Measurements from ENCODE around the gene CEACAM1.

Gene CEACAM1

DNA sequence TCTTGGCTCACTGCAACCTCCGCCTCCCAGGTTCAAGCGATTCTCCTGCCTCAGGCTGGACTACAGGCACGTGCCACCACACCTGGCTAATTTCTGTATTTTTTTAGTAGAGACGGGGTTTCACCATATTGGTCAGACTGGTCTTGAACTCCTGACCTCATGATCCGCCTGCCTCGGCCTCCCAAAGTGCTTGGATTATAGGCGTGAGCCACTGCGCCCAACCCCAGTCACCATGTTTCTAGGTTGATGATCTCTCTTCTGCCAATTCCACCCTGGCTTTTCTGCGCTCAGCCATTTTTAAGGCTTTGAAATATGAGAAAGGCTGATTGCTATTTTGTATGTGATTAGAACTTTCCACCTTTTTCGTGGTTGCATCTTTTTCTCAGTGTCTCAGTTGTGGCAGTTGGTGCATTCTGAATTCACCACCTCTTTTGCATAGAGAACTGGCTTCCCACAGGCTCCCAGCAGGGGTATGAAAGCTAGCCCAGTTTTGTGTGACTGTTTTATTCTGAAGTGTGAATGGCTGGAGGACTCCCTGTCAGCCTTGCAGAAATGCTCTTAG lies 15.5 kb downstream of the CEACAM1 start:
- H3K27me3 ChIP-seq (ENCODE audit: insufficient read depth, poor library complexity, severe bottlenecking), result no peaks in the 10 kb centered on the region
- DNase-seq (ENCODE audit: low read depth in 1 of 2, low spot score in 1 of 2), result no peak
- no peak overlapping the region for H3K27ac ChIP-seq (replicated peaks)
- H3K4me3 ChIP-seq (replicated peaks; ENCODE audit: insufficient read depth, low read length), result no peak overlapping the region
- TF ChIP-seq GABPA (IDR thresholded peaks at IDR 0.05; ENCODE audit: low read depth) (no peak), SPI1 (IDR thresholded peaks at IDR 0.05; ENCODE audit: borderline replicate concordance, low read depth) (no peak), POLR2AphosphoS5 (IDR thresholded peaks at IDR 0.05; ENCODE audit: low read depth) (no peak), CTCF (IDR thresholded peaks at IDR 0.05; ENCODE audit: insufficient read depth, low read length) (no peak)
- TF ChIP-seq, protein P1, sequence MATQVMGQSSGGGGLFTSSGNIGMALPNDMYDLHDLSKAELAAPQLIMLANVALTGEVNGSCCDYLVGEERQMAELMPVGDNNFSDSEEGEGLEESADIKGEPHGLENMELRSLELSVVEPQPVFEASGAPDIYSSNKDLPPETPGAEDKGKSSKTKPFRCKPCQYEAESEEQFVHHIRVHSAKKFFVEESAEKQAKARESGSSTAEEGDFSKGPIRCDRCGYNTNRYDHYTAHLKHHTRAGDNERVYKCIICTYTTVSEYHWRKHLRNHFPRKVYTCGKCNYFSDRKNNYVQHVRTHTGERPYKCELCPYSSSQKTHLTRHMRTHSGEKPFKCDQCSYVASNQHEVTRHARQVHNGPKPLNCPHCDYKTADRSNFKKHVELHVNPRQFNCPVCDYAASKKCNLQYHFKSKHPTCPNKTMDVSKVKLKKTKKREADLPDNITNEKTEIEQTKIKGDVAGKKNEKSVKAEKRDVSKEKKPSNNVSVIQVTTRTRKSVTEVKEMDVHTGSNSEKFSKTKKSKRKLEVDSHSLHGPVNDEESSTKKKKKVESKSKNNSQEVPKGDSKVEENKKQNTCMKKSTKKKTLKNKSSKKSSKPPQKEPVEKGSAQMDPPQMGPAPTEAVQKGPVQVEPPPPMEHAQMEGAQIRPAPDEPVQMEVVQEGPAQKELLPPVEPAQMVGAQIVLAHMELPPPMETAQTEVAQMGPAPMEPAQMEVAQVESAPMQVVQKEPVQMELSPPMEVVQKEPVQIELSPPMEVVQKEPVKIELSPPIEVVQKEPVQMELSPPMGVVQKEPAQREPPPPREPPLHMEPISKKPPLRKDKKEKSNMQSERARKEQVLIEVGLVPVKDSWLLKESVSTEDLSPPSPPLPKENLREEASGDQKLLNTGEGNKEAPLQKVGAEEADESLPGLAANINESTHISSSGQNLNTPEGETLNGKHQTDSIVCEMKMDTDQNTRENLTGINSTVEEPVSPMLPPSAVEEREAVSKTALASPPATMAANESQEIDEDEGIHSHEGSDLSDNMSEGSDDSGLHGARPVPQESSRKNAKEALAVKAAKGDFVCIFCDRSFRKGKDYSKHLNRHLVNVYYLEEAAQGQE (IDR thresholded peaks at IDR 0.05; ENCODE audit: insufficient replicate concordance, low read depth), result no peak

DNA sequence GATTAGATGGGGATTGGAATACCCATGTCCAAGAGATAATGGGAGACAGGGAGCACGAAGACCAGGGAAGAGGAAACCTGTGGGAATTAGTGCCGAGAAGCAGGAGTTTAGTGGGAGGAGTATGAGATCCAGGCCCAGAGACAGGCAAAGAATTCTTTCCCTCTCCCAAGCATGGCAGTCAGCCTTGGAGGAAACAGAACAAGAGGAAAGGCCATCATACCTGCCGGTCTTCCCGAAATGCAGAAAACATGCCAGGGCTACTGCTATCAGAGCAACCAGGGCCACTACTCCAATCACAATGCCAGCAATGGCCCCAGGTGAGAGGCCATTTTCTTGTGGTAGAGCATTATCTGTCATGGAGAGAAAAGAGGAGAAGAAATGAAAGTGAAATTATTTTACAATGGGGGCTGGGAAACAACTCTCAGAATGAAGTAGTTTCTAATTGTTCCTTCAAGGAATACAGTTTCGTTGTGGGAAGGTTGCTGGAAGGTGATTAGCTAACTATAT lies 16.1 kb downstream of the CEACAM1 start:
- H3K4me3 ChIP-seq (replicated peaks; ENCODE audit: insufficient read depth, low read length), result no peak overlapping the region
- H3K27me3 ChIP-seq (ENCODE audit: insufficient read depth, poor library complexity, severe bottlenecking), result no peaks in the 10 kb centered on the region
- DNase-seq (ENCODE audit: low read depth in 1 of 2, low spot score in 1 of 2), result no peak
- no peak overlapping the region for H3K27ac ChIP-seq (replicated peaks)
- TF ChIP-seq SPI1 (IDR thresholded peaks at IDR 0.05; ENCODE audit: borderline replicate concordance, low read depth) (no peak), GABPA (IDR thresholded peaks at IDR 0.05; ENCODE audit: low read depth) (no peak), POLR2AphosphoS5 (IDR thresholded peaks at IDR 0.05; ENCODE audit: low read depth) (no peak), CTCF (IDR thresholded peaks at IDR 0.05; ENCODE audit: insufficient read depth, low read length) (no peak)
- TF ChIP-seq, protein P1 (IDR thresholded peaks at IDR 0.05; ENCODE audit: insufficient replicate concordance, low read depth), result no peak

DNA sequence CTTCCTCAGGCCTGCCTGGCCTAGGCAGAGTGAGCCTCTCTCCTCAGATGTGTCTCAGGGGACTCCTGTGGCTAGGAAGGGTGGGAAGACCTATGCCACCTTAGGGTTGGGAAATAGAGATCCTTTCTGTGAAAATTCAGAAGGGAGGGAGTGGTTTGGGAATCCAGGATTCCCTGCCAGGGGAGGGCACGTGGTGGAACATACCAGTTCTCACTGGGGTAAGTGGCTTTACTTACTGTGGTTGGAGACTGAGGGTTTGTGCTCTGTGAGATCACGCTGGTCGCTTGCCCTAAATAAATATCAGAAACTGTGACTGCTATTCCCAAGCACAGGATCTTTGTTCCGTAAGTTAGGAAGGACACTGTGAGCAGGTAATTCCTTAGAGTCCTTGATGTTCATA lies 16.9 kb downstream of the CEACAM1 start:
- Histone ChIP-seq H3K27me3 (ENCODE audit: insufficient read depth, poor library complexity, severe bottlenecking) (no peaks in the 10 kb centered on the region), H3K27ac (replicated peaks) (no peak overlapping the region), H3K4me3 (replicated peaks; ENCODE audit: insufficient read depth, low read length) (no peak overlapping the region)
- TF ChIP-seq CTCF (IDR thresholded peaks at IDR 0.05; ENCODE audit: insufficient read depth, low read length) (no peak), GABPA (IDR thresholded peaks at IDR 0.05; ENCODE audit: low read depth) (no peak), SPI1 (IDR thresholded peaks at IDR 0.05; ENCODE audit: borderline replicate concordance, low read depth) (no peak), POLR2AphosphoS5 (IDR thresholded peaks at IDR 0.05; ENCODE audit: low read depth) (no peak)
- TF ChIP-seq, protein P1 (IDR thresholded peaks at IDR 0.05; ENCODE audit: insufficient replicate concordance, low read depth), result no peak
- no peak for DNase-seq (ENCODE audit: low read depth in 1 of 2, low spot score in 1 of 2)
